SK-N-SH treated with all-trans-retinoic acid at 6 μM for 48 hours (cell line): Measurements from ENCODE around the gene DPYSL5.

Experiments used
- ATAC-seq: fragments of 200-7000 bp; cut with Tn5 transposase; 3 replicates; pipeline ENCODE4 v1.9.1; 2020; ENCODE audit warnings: mild to moderate bottlenecking, moderate library complexity
- ARNTL ChIP-seq: fragments of 450-650 bp; formaldehyde crosslinking; IDR thresholded peaks from 2 replicates; pipeline ENCODE4 v1.5.0; 2020; ENCODE audit warnings: low read depth, mild to moderate bottlenecking, moderate library complexity, borderline replicate concordance
- BACH2 ChIP-seq: fragments of 250-450 bp; sonication (Bioruptor Pico); IDR thresholded peaks from 2 replicates; pipeline ENCODE4 v1.9.0; 2021; ENCODE audit warnings: mild to moderate bottlenecking, borderline replicate concordance
- CSDC2 ChIP-seq: fragments of 250-450 bp; sonication (Bioruptor Pico); IDR thresholded peaks from 2 replicates; pipeline ENCODE4 v1.5.0; 2020; ENCODE audit warnings: mild to moderate bottlenecking, moderate library complexity
- CSRNP3 ChIP-seq: fragments of 250-450 bp; sonication (Bioruptor Pico); IDR thresholded peaks from 2 replicates; pipeline ENCODE4 v1.5.1; 2021; ENCODE audit warnings: mild to moderate bottlenecking, moderate library complexity
- ESRRG ChIP-seq: fragments of 250-450 bp; sonication (Bioruptor Pico); IDR thresholded peaks from 2 replicates; pipeline ENCODE4 v1.6.1; 2021; ENCODE audit warnings: mild to moderate bottlenecking
- GLIS3 ChIP-seq: fragments of 250-450 bp; sonication (Bioruptor Pico); IDR thresholded peaks from 2 replicates; pipeline ENCODE4 v1.5.0; 2020; ENCODE audit warnings: mild to moderate bottlenecking, moderate library complexity
- ISL1 ChIP-seq: fragments of 250-450 bp; sonication (Bioruptor Pico); IDR thresholded peaks from 2 replicates; pipeline ENCODE4 v2.1.2; 2022; ENCODE audit warnings: mild to moderate bottlenecking, moderate library complexity
- OSR1 ChIP-seq: fragments of 250-450 bp; sonication (Bioruptor Pico); IDR thresholded peaks from 2 replicates; pipeline ENCODE4 v1.8.0; 2022; ENCODE audit warnings: moderate library complexity, mild to moderate bottlenecking, inconsistent platforms
- RARB ChIP-seq: fragments of 250-450 bp; sonication (Bioruptor Pico); IDR thresholded peaks from 2 replicates; pipeline ENCODE4 v1.8.0; 2021; ENCODE audit warnings: mild to moderate bottlenecking, moderate library complexity
- TCF4 ChIP-seq: fragments of 250-450 bp; sonication (Bioruptor Pico); IDR thresholded peaks from 2 replicates; pipeline ENCODE4 v1.8.0; 2021; ENCODE audit warnings: mild to moderate bottlenecking, moderate library complexity, borderline replicate concordance
- TOX ChIP-seq: fragments of 250-450 bp; sonication (Bioruptor Pico); IDR thresholded peaks from 2 replicates; pipeline ENCODE4 v1.8.0; 2021; ENCODE audit warnings: mild to moderate bottlenecking, moderate library complexity, borderline replicate concordance
- ZC3H10 ChIP-seq: fragments of 250-450 bp; sonication (Bioruptor Pico); IDR thresholded peaks from 2 replicates; pipeline ENCODE4 v1.5.1; 2021; ENCODE audit warnings: mild to moderate bottlenecking, moderate library complexity
- ZFP3 ChIP-seq: fragments of 250-450 bp; sonication (Bioruptor Pico); IDR thresholded peaks from 2 replicates; pipeline ENCODE4 v1.5.0; 2020; ENCODE audit warnings: mild to moderate bottlenecking, moderate library complexity
- ZFP30 ChIP-seq: fragments of 450-650 bp; formaldehyde crosslinking; IDR thresholded peaks from 2 replicates; pipeline ENCODE4 v1.5.0; 2022; ENCODE audit warnings: mild to moderate bottlenecking, moderate library complexity
- ZNF565 ChIP-seq: fragments of 450-650 bp; formaldehyde crosslinking; conservative IDR thresholded peaks from 2 replicates; pipeline ENCODE4 v1.5.0; 2020; ENCODE audit warnings: low read depth, mild to moderate bottlenecking, moderate library complexity
- ZNF8 ChIP-seq: fragments of 450-650 bp; formaldehyde crosslinking; IDR thresholded peaks from 2 replicates; pipeline ENCODE4 v1.5.0; 2020; ENCODE audit warnings: mild to moderate bottlenecking, moderate library complexity
- TF ChIP-seq, protein P1 (sequence below): fragments of 250-450 bp; sonication (Bioruptor Pico); IDR thresholded peaks from 2 replicates; pipeline ENCODE4 v1.8.0; 2021; ENCODE audit warnings: low read depth, mild to moderate bottlenecking, moderate library complexity, borderline replicate concordance
- TF ChIP-seq, protein P2 (sequence below): fragments of 250-450 bp; sonication (Bioruptor Pico); IDR thresholded peaks from 2 replicates; pipeline ENCODE4 v1.5.0; 2020; ENCODE audit warnings: mild to moderate bottlenecking, moderate library complexity
- TF ChIP-seq, protein P3 (sequence below): fragments of 250-450 bp; sonication (Bioruptor Pico); IDR thresholded peaks from 2 replicates; pipeline ENCODE4 v1.5.1; 2020; ENCODE audit warnings: low read depth, mild to moderate bottlenecking, moderate library complexity
- TF ChIP-seq, protein P4 (sequence below): fragments of 250-450 bp; sonication (Bioruptor Pico); IDR thresholded peaks from 2 replicates; pipeline ENCODE4 v1.8.0; 2020; ENCODE audit warnings: mild to moderate bottlenecking, moderate library complexity, borderline replicate concordance

DPYSL5 gene

GRCh38 chr2:26964446-26965130, 116.7 kb downstream of the DPYSL5 start:
- TF ChIP-seq, protein P1, sequence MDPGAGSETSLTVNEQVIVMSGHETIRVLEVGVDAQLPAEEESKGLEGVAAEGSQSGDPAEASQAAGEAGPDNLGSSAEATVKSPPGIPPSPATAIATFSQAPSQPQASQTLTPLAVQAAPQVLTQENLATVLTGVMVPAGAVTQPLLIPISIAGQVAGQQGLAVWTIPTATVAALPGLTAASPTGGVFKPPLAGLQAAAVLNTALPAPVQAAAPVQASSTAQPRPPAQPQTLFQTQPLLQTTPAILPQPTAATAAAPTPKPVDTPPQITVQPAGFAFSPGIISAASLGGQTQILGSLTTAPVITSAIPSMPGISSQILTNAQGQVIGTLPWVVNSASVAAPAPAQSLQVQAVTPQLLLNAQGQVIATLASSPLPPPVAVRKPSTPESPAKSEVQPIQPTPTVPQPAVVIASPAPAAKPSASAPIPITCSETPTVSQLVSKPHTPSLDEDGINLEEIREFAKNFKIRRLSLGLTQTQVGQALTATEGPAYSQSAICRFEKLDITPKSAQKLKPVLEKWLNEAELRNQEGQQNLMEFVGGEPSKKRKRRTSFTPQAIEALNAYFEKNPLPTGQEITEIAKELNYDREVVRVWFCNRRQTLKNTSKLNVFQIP (CRISPR knock-in tag) = no peak
- TF ChIP-seq RARB (CRISPR knock-in tag) = no peak
- TF ChIP-seq, protein P2, sequence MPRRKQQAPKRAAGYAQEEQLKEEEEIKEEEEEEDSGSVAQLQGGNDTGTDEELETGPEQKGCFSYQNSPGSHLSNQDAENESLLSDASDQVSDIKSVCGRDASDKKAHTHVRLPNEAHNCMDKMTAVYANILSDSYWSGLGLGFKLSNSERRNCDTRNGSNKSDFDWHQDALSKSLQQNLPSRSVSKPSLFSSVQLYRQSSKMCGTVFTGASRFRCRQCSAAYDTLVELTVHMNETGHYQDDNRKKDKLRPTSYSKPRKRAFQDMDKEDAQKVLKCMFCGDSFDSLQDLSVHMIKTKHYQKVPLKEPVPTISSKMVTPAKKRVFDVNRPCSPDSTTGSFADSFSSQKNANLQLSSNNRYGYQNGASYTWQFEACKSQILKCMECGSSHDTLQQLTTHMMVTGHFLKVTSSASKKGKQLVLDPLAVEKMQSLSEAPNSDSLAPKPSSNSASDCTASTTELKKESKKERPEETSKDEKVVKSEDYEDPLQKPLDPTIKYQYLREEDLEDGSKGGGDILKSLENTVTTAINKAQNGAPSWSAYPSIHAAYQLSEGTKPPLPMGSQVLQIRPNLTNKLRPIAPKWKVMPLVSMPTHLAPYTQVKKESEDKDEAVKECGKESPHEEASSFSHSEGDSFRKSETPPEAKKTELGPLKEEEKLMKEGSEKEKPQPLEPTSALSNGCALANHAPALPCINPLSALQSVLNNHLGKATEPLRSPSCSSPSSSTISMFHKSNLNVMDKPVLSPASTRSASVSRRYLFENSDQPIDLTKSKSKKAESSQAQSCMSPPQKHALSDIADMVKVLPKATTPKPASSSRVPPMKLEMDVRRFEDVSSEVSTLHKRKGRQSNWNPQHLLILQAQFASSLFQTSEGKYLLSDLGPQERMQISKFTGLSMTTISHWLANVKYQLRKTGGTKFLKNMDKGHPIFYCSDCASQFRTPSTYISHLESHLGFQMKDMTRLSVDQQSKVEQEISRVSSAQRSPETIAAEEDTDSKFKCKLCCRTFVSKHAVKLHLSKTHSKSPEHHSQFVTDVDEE (CRISPR knock-in tag) = no peak
- no peak for TF ChIP-seq ZNF8
- ATAC-seq = no peak

DNA sequence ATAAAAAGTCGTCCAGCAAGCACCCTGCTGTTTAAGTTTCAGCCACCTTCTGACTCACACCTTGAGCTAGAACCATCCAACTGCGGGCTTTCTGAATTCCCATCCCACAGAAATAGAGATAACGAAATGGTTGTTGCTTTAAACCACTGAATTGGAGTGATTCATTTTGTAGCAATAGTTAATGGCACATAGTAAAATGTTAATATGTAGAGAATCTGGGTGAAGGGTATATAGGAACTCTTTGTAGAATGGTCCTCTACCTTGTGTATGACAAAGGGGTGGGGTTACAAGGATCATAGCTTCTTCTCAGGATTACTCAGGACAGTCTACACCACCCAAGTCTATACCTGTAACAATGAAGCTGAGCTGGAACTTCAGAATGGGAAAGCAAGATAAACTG, 120.1 kb downstream of the DPYSL5 start:
- ATAC-seq = no peak
- TF ChIP-seq TCF4 (CRISPR knock-in tag) (no peak), ZNF8 (no peak), GLIS3 (CRISPR knock-in tag) (no peak)
- TF ChIP-seq, protein P3, sequence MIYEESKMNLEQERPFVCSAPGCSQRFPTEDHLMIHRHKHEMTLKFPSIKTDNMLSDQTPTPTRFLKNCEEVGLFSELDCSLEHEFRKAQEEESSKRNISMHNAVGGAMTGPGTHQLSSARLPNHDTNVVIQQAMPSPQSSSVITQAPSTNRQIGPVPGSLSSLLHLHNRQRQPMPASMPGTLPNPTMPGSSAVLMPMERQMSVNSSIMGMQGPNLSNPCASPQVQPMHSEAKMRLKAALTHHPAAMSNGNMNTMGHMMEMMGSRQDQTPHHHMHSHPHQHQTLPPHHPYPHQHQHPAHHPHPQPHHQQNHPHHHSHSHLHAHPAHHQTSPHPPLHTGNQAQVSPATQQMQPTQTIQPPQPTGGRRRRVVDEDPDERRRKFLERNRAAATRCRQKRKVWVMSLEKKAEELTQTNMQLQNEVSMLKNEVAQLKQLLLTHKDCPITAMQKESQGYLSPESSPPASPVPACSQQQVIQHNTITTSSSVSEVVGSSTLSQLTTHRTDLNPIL = no peak
- TF ChIP-seq, protein P2 (CRISPR knock-in tag) = no peak
- TF ChIP-seq, protein P1 (CRISPR knock-in tag) = no peak

DNA sequence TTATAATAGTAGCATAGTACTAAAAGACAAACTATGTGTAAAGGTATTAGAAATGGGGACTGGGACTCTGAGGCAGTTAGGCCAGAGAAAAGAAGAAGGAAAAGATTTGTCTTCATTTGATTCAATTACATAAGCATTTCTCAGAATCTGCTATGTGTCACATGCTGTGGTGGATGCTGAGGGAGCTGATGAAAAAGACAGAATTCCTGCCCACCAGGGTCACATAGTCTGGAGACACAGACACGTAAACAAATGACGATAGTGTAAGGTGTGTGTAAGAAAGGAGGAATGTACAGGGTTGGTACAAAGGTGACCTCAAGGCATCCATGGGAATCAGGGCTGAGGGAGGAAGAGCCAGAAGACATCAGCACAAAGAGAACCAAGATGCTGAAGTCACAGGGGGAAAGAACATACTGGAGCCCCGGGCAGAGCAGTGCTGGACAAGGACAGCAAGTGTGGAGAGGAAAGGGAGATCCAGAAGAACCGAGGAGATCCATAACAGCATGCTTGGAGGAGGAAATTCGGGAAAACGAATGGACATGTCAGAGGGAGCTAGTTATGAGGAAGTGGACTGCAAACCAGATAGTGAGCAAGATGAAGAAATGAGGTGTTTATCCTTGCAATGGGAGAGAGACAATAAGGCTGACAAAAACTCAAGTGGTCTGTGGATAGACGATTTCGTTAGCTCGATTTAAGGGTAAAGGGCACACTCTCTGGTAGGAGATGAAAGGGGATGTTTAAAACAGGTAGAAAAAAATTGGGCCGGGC, 121.3 kb downstream of the DPYSL5 start:
- no peak for ATAC-seq
- TF ChIP-seq CSDC2 (CRISPR knock-in tag) (no peak), TCF4 (CRISPR knock-in tag) (no peak), RARB (CRISPR knock-in tag) (no peak), ARNTL (CRISPR knock-in tag) (no peak), CSRNP3 (CRISPR knock-in tag) (no peak), ESRRG (CRISPR knock-in tag) (no peak), BACH2 (CRISPR knock-in tag) (no peak), ZNF565 (no peak), ZC3H10 (no peak), ZFP3 (no peak), TOX (no peak), ISL1 (CRISPR knock-in tag) (no peak), GLIS3 (CRISPR knock-in tag) (no peak), ZNF8 (no peak), ZFP30 (CRISPR knock-in tag) (no peak), OSR1 (CRISPR knock-in tag) (no peak)
- TF ChIP-seq, protein P1 (CRISPR knock-in tag) = no peak
- TF ChIP-seq, protein P4, sequence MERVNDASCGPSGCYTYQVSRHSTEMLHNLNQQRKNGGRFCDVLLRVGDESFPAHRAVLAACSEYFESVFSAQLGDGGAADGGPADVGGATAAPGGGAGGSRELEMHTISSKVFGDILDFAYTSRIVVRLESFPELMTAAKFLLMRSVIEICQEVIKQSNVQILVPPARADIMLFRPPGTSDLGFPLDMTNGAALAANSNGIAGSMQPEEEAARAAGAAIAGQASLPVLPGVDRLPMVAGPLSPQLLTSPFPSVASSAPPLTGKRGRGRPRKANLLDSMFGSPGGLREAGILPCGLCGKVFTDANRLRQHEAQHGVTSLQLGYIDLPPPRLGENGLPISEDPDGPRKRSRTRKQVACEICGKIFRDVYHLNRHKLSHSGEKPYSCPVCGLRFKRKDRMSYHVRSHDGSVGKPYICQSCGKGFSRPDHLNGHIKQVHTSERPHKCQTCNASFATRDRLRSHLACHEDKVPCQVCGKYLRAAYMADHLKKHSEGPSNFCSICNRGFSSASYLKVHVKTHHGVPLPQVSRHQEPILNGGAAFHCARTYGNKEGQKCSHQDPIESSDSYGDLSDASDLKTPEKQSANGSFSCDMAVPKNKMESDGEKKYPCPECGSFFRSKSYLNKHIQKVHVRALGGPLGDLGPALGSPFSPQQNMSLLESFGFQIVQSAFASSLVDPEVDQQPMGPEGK (CRISPR knock-in tag) = no peak
